Stimulated activated CD8-positive, alpha-beta memory T cell treated with anti-CD3 and anti-CD28 coated beads, Interleukin-2, amount 100 ng/mL, for 48 hours (primary cell): ENCODE measurements around the gene L1CAM.

Experiments
- DNase-seq, 2 donors: peaks; one replicate each; pipeline ENCODE4 v3.0.0-alpha.2; 2020; ENCODE audit warnings: low read depth in 2 of 2

L1CAM gene

GRCh38 chrX:153863251-153863991 lies 22.6 kb downstream of the L1CAM start:
- no peak for DNase-seq

GRCh38 chrX:153862369-153863250 lies 23.4 kb downstream of the L1CAM start:
- no peak for DNase-seq

GRCh38 chrX:153861733-153862310 lies 24.2 kb downstream of the L1CAM start:
- DNase-seq: no peak

GRCh38 chrX:153861151-153861550 lies 24.8 kb downstream of the L1CAM start:
- DNase-seq: no peak

- DNase-seq: no peak
Observed at GRCh38 chrX:153857348-153857903, 28.5 kb downstream of the L1CAM start.

- no peak for DNase-seq
Observed at GRCh38 chrX:153854702-153855101, 31.3 kb downstream of the L1CAM start.

GRCh38 chrX:153853902-153854267 lies 32.1 kb downstream of the L1CAM start:
- DNase-seq: no peak

GRCh38 chrX:153853180-153853901 lies 32.6 kb downstream of the L1CAM start:
- no peak for DNase-seq

GRCh38 chrX:153851981-153852380 lies 34.0 kb downstream of the L1CAM start:
- no peak for DNase-seq

GRCh38 chrX:153848325-153848724 lies 37.6 kb downstream of the L1CAM start:
- no peak for DNase-seq

GRCh38 chrX:153845842-153846241 lies 40.1 kb downstream of the L1CAM start:
- DNase-seq: no peak

GRCh38 chrX:153845195-153845594 lies 40.8 kb downstream of the L1CAM start:
- no peak for DNase-seq

- DNase-seq: no peak
Observed at GRCh38 chrX:153844509-153845082, 41.4 kb downstream of the L1CAM start.

GRCh38 chrX:153836921-153837320 lies 49.1 kb downstream of the L1CAM start:
- DNase-seq: no peak

GRCh38 chrX:153832728-153833127 lies 53.2 kb downstream of the L1CAM start:
- no peak for DNase-seq

- DNase-seq: no peak
Observed at GRCh38 chrX:153831429-153832150, 54.4 kb downstream of the L1CAM start.

- no peak for DNase-seq
Observed at GRCh38 chrX:153830640-153831428, 55.1 kb downstream of the L1CAM start.

- no peak for DNase-seq
Observed at GRCh38 chrX:153829799-153830639, 56.0 kb downstream of the L1CAM start, which contains the start of gene PDZD4. TSS of gene PDZD4 (minus strand) at chrX:153830544. CDS start at chrX:153830298, 246 bp downstream.

GRCh38 chrX:153829549-153829798 lies 56.5 kb downstream of the L1CAM start:
- no peak for DNase-seq
